GM12878 (cell line): ENCODE measurements around the gene SEMA7A. TPM values are rescaled to one million over a fixed set of nuclear protein-coding genes. Genes with fewer than 3 reads are reported as not detected.

Source experiments
- ATAC-seq: fragments of 200-7000 bp; cut with Tn5 transposase; 3 replicates; pipeline ENCODE4 v1.9.1; 2020; ENCODE audit warnings: mild to moderate bottlenecking, moderate library complexity
- BruUV-seq: library from RNA; stranded (reverse); fragments of 400-500 nt; replicated peaks from 2 replicates; lab custom pipeline; 2021; lab: Mats Ljungman, UMichigan
- CTCF ChIA-PET: fragments of 300-600 bp; sonication (Branson Sonifier 250); formaldehyde crosslinking; extraction: SDS; loops from one replicate; lab custom pipeline; 2021; ENCODE audit warnings: inconsistent platforms; lab: Yijun Ruan, JAX
- POLR2A ChIA-PET: fragments of 350-600 bp; formaldehyde crosslinking; extraction: SDS; loops from one replicate; lab custom pipeline; 2021; ENCODE audit warnings: inconsistent platforms; lab: Charles Lee
- RAD21 ChIA-PET: fragments of 300-600 bp; sonication (Branson Sonifier 250); formaldehyde crosslinking; loops from one replicate; lab custom pipeline; 2023; ENCODE audit warnings: antibody characterized with exemption; ENCODE audit not compliant: unreplicated experiment; lab: Charles Lee
- SMC1A ChIA-PET: fragments of 300-600 bp; sonication (Branson Sonifier 250); formaldehyde crosslinking; loops from one replicate; lab custom pipeline; 2023; ENCODE audit not compliant: unreplicated experiment, uncharacterized antibody; lab: Charles Lee
- DNase-seq: peaks from one replicate; pipeline ENCODE4 v3.0.0-alpha.2; 2011; ENCODE audit warnings: low read depth, low spot score
- FAIRE-seq: peaks from 3 replicates; lab custom pipeline; 2011; peaks lifted over from hg19 to GRCh38; lab: Jason Lieb, UNC
- H2AFZ ChIP-seq: 2 replicates; pipeline ENCODE4 v1.6.0; 2011; ENCODE audit warnings: low read depth, low read length, control low read depth; ENCODE audit not compliant: control insufficient read depth
- H3K27ac ChIP-seq: 2 replicates; pipeline ENCODE4 v1.5.1; 2011; ENCODE audit warnings: control low read depth; ENCODE audit not compliant: control insufficient read depth, insufficient read depth
- H3K27me3 ChIP-seq, 2 experiments: replicated peaks in 1 of 2; 2 replicates each; pipeline versions ENCODE4 v1.6.0 to v1.6.1; 2011; ENCODE audit warnings: low read length in 1 of 2; ENCODE audit not compliant: control insufficient read depth in 2 of 2, insufficient read depth in 2 of 2
- H3K36me3 ChIP-seq, 2 experiments: 2 replicates each; pipeline ENCODE4 v1.5.1; 2011; ENCODE audit warnings: low read length in 1 of 2; ENCODE audit not compliant: control insufficient read depth in 2 of 2, insufficient read depth in 2 of 2
- H3K4me1 ChIP-seq: 2 replicates; pipeline ENCODE4 v1.6.1; 2011; ENCODE audit warnings: mild to moderate bottlenecking, low read length, moderate library complexity, mixed read lengths; ENCODE audit not compliant: control insufficient read depth, insufficient read depth
- H3K4me2 ChIP-seq: 2 replicates; pipeline ENCODE4 v1.6.0; 2011; ENCODE audit warnings: control low read depth; ENCODE audit not compliant: control insufficient read depth, insufficient read depth
- H3K4me3 ChIP-seq: fragments of 200-600 bp; sonication (generic); 2 replicates; pipeline ENCODE4 v1.5.1; 2016
- H3K79me2 ChIP-seq: 2 replicates; pipeline ENCODE4 v1.6.0; 2011; ENCODE audit warnings: low read length; ENCODE audit not compliant: control insufficient read depth, insufficient read depth
- H3K9ac ChIP-seq: 2 replicates; pipeline ENCODE4 v1.8.0; 2011; ENCODE audit warnings: low read length, control low read depth, mixed read lengths; ENCODE audit not compliant: control insufficient read depth, insufficient read depth
- H3K9me3 ChIP-seq: replicated peaks from 3 replicates; pipeline ENCODE4 v1.5.1; 2011; ENCODE audit warnings: mild to moderate bottlenecking, low read length; ENCODE audit not compliant: control insufficient read depth, insufficient read depth
- H4K20me1 ChIP-seq: 2 replicates; pipeline ENCODE4 v1.6.0; 2011; ENCODE audit not compliant: control insufficient read depth, insufficient read depth
- CEBPB ChIP-seq, 2 experiments: fragments of 150-350 bp in 1 of 2; IDR thresholded peaks; 2 replicates each; pipeline ENCODE4 v1.6.1; 2012 to 2014; ENCODE audit warnings: low read depth in 2 of 2, low read length in 2 of 2, borderline replicate concordance in 1 of 2, inconsistent platforms in 1 of 2
- CREM ChIP-seq: IDR thresholded peaks from 2 replicates; pipeline ENCODE4 v1.6.1; 2014; ENCODE audit warnings: antibody characterized with exemption, low read depth
- FOXK2 ChIP-seq: fragments of 450-650 bp; IDR thresholded peaks from 2 replicates; pipeline ENCODE4 v1.6.1; 2017; ENCODE audit warnings: mild to moderate bottlenecking, moderate library complexity
- NFIC ChIP-seq: IDR thresholded peaks from 2 replicates; pipeline ENCODE4 v1.6.1; 2012; ENCODE audit warnings: low read depth, mild to moderate bottlenecking, inconsistent platforms, low read length, moderate library complexity
- RAD21 ChIP-seq: IDR thresholded peaks from 2 replicates; pipeline ENCODE4 v1.6.1; 2011; ENCODE audit warnings: mild to moderate bottlenecking, low read depth, low read length, moderate library complexity; ENCODE audit not compliant: insufficient read depth
- RUNX3 ChIP-seq: IDR thresholded peaks from 2 replicates; pipeline ENCODE4 v1.6.1; 2012; ENCODE audit warnings: low read length, inconsistent platforms
- SMC3 ChIP-seq: IDR thresholded peaks from 2 replicates; pipeline ENCODE4 v1.6.1; 2011; ENCODE audit warnings: low read length, improper control_type of control experiment, borderline replicate concordance
- YY1 ChIP-seq: IDR thresholded peaks from 2 replicates; pipeline ENCODE4 v1.6.1; 2011; ENCODE audit warnings: low read depth, mild to moderate bottlenecking, low read length
- ZNF217 ChIP-seq: fragments of 450-650 bp; IDR thresholded peaks from 2 replicates; pipeline ENCODE4 v1.6.1; 2017; ENCODE audit warnings: antibody characterized with exemption, mild to moderate bottlenecking
- WGBS: methylation state at CpG from one replicate; pipeline ENCODE4 v1.1.6; 2016; ENCODE audit warnings: low lambda C conversion rate; ENCODE audit not compliant: insufficient replicate concordance, insufficient coverage; ENCODE audit errors: missing lambda C conversion rate; 5-methylcytosine and 5-hydroxymethylcytosine counted together
- in situ Hi-C: fragments of 300-500 bp; cut with MboI; formaldehyde crosslinking; loops from 9 replicates; pipeline ENCODE4 v1.14.3; 2018; ENCODE audit warnings: mixed read lengths
- intact Hi-C: fragments of 100-400 bp; cut with micrococcal nuclease; formaldehyde crosslinking; loops from one replicate; pipeline ENCODE4 v1.14.2; 2022; ENCODE audit not compliant: unreplicated experiment
- polyA plus RNA-seq, 11 experiments: library from polyadenylated mRNA; depleted of rRNA in 4 of 11; unstranded in 6 of 11; stranded (reverse) in 5 of 11; fragments of >200 nt; fragmentation: Nextera tagmentation in 4 of 11; fragmentation: Illumina TruSeq in 1 of 11; extraction: Ambion mirVana in 4 of 11; extraction: Trizol in 1 of 11; gene quantifications; 1 replicate in 1 of 11; 2 replicates in 10 of 11; pipeline versions ENCODE4 v1.2.1 to v1.2.3, GENCODE V29; 2011 to 2016; ENCODE audit warnings: inconsistent platforms in 2 of 11, missing spikeins in 2 of 11, low read depth in 1 of 11
- total RNA-seq, 4 experiments: library from RNA; depleted of rRNA in 3 of 4; stranded (reverse); fragments of >200 nt in 3 of 4; fragmentation: Illumina TruSeq in 1 of 4; extraction: Trizol in 1 of 4; gene quantifications; 2 replicates each; pipeline versions ENCODE4 v1.2.1 to v1.2.3, GENCODE V29; 2013 to 2021
- TF ChIP-seq, protein P1 (sequence below), 3 experiments: IDR thresholded peaks in 2 of 3; conservative IDR thresholded peaks in 1 of 3; 2 replicates each; pipeline ENCODE4 v1.5.1; 2011; ENCODE audit warnings: low read depth in 3 of 3, low read length in 3 of 3, mild to moderate bottlenecking in 3 of 3, control low read depth in 2 of 3, moderate library complexity in 2 of 3, inconsistent platforms in 1 of 3, mixed read lengths in 1 of 3; ENCODE audit not compliant: control insufficient read depth in 2 of 3, insufficient read depth in 1 of 3; ENCODE audit errors: extremely low read depth in 1 of 3
- TF ChIP-seq, protein P2 (sequence below): fragments of 450-650 bp; IDR thresholded peaks from 2 replicates; pipeline ENCODE4 v1.6.1; 2016; ENCODE audit warnings: mild to moderate bottlenecking

The SEMA7A gene
- total and polyA plus RNA-seq, 10 of the 15 experiments (the other 5 are each of a cell fraction or from before 2014, with no cell fraction given), result 0.08 to 112 (median 53.5) TPM

DNA sequence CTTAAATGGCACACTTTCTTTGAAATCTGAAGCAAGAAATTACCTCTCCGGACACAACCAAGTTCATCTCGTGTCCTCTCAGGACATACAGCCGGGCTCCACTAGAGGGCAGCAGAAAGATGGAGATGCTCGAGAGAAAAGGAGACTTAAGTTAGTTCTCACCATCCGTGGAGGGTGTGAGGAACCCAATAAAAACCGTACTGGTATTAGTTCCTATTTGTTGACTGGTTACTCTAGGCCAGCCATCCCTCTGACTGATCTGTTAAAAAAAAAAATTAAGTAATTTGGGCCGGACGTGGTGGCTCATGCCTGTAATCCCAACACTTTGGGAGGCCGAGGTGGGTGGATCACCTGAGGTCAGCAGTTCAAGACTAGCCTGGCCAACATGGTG, 58.5 kb downstream of the SEMA7A start:
- TF ChIP-seq CEBPB (IDR thresholded peaks at IDR 0.05; ENCODE audit: borderline replicate concordance in 1 of 2, low read depth in 2 of 2, low read length in 2 of 2) (no peak), YY1 (peak; percentile 57; the same call in 1 of the 2 replicates), CREM (peak; percentile 31; the same call in 1 of the 2 replicates), NFIC (no peak), FOXK2 (no peak), SMC3 (peak; percentile 72), ZNF217 (no peak), RUNX3 (0 out of 2 replicates have a peak, but pooled peaks have one; percentile 3), RAD21 (peak; percentile 86)
- TF ChIP-seq, protein P1, sequence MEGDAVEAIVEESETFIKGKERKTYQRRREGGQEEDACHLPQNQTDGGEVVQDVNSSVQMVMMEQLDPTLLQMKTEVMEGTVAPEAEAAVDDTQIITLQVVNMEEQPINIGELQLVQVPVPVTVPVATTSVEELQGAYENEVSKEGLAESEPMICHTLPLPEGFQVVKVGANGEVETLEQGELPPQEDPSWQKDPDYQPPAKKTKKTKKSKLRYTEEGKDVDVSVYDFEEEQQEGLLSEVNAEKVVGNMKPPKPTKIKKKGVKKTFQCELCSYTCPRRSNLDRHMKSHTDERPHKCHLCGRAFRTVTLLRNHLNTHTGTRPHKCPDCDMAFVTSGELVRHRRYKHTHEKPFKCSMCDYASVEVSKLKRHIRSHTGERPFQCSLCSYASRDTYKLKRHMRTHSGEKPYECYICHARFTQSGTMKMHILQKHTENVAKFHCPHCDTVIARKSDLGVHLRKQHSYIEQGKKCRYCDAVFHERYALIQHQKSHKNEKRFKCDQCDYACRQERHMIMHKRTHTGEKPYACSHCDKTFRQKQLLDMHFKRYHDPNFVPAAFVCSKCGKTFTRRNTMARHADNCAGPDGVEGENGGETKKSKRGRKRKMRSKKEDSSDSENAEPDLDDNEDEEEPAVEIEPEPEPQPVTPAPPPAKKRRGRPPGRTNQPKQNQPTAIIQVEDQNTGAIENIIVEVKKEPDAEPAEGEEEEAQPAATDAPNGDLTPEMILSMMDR (IDR thresholded peaks at IDR 0.05 in 2 of 3, conservative IDR thresholded peaks at IDR 0.05 in 1 of 3; ENCODE audit: control insufficient read depth in 2 of 3, extremely low read depth in 1 of 3, insufficient read depth in 1 of 3, low read depth in 3 of 3, low read length in 3 of 3), result peak; percentile 81 to 90 (median 87)
- TF ChIP-seq, protein P2, sequence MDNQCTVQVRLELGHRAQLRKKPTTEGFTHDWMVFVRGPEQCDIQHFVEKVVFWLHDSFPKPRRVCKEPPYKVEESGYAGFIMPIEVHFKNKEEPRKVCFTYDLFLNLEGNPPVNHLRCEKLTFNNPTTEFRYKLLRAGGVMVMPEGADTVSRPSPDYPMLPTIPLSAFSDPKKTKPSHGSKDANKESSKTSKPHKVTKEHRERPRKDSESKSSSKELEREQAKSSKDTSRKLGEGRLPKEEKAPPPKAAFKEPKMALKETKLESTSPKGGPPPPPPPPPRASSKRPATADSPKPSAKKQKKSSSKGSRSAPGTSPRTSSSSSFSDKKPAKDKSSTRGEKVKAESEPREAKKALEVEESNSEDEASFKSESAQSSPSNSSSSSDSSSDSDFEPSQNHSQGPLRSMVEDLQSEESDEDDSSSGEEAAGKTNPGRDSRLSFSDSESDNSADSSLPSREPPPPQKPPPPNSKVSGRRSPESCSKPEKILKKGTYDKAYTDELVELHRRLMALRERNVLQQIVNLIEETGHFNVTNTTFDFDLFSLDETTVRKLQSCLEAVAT, result 0 out of 2 replicates have a peak, but pooled peaks have one; percentile 20
- ChIA-PET CTCF (interaction anchor here (0.8 to 21.7 kb wide), 27 partner anchors 8 to 396 kb away, joined by 3 to 655 read pairs (median 4); partner anchors contain the start of genes CLK3, CYP11A1, SEMA7A and UBL7), POLR2A (interaction anchor here (0.7 to 15.8 kb wide), 10 partner anchors 12 to 107 kb away, joined by 3 to 302 read pairs (median 4); no protein-coding TSS in a partner anchor), RAD21 (interaction anchor here (0.7 to 3.2 kb wide), 13 partner anchors 10 to 239 kb away, joined by 3 to 18 read pairs (median 5); partner anchors contain the start of genes ARID3B and SEMA7A), SMC1A (interaction anchor here (0.6 to 21.3 kb wide), 17 partner anchors 9 to 242 kb away, joined by 3 to 544 read pairs (median 4); partner anchors contain the start of gene SEMA7A)
- FAIRE-seq, result peak; percentile 87
- Histone ChIP-seq H4K20me1 (no peaks in the 10 kb centered on the region), H3K27me3 (no peaks in the 10 kb centered on the region; a peak in 2 of 4 replicates), H3K4me3 (peak overlapping the region; percentile 69; the same call in 1 of the 2 replicates), H3K79me2 (no peaks in the 10 kb centered on the region; the same call in 1 of the 2 replicates), H2AFZ (no peak overlapping the region; the same call in 1 of the 2 replicates), H3K4me2 (peak overlapping the region; percentile 82), H3K9me3 (no peaks in the 10 kb centered on the region), H3K9ac (no peak overlapping the region), H3K36me3 (no peaks in the 10 kb centered on the region), H3K4me1 (peaks cover 36% of the 10 kb centered on the region), H3K27ac (no peak overlapping the region)
- no TSS peak for BruUV-seq
- no peak for DNase-seq
- in situ Hi-C loops (loop anchor here (5.0 kb wide), 1 partner anchor 247 kb away; no protein-coding TSS in a partner anchor), intact Hi-C loops (loop anchor here (1.0 to 2.0 kb wide), 3 partner anchors 63 to 246 kb away; no protein-coding TSS in a partner anchor)
- ATAC-seq, result peak; percentile 74
- 3% methylated on average over 9 of the region's 9 CpGs for WGBS
